ENCODE measurements around the gene ABL1. TPM values are rescaled to one million over a fixed set of nuclear protein-coding genes. Genes with fewer than 3 reads are reported as not detected.
"Not testable (repeated sequence)": the region's sequence is repeated elsewhere in the genome, so short reads cannot be mapped to it uniquely, and the experiment has no call there.

The ABL1 gene
- total RNA-seq, 2 experiments from 2014 or later, result 30.8 to 31.4 TPM

GRCh38 chr9:130847306-130848217 is 12.5 kb downstream of the ABL1 start:
- peaks cover 7% of the 10 kb centered on the region for H3K4me1 Mint-ChIP-seq
- no peaks in the 10 kb centered on the region for H3K27me3 Mint-ChIP-seq
- DNase-seq, result no peak
- H3K9me3 Mint-ChIP-seq, result no peaks in the 10 kb centered on the region
- H3K4me3 Mint-ChIP-seq, result no peak overlapping the region
- ChIA-PET POLR2A (no interaction called here), CTCF (interaction anchor here (1.7 kb wide), 1 partner anchor 14 kb away, joined by 3 read pairs; no protein-coding TSS in a partner anchor)
- no peaks in the 10 kb centered on the region for H3K36me3 Mint-ChIP-seq (ENCODE audit: low read depth)
- H3K27ac Mint-ChIP-seq, result no peak overlapping the region

- H3K27ac Mint-ChIP-seq; DNase-seq; POLR2A ChIA-PET; H3K4me1 Mint-ChIP-seq; H3K27me3 Mint-ChIP-seq; H3K36me3 Mint-ChIP-seq (ENCODE audit: low read depth); CTCF ChIA-PET; H3K9me3 Mint-ChIP-seq; H3K4me3 Mint-ChIP-seq: not testable (repeated sequence)
These were observed 13.5 kb downstream of the ABL1 start for GRCh38 chr9:130848514-130848913.

GRCh38 chr9:130849356-130849755 is 14.3 kb downstream of the ABL1 start:
- H3K9me3 Mint-ChIP-seq, result no peaks in the 10 kb centered on the region
- H3K27ac Mint-ChIP-seq, result no peak overlapping the region
- H3K4me3 Mint-ChIP-seq, result no peak overlapping the region
- no peaks in the 10 kb centered on the region for H3K27me3 Mint-ChIP-seq
- no peak for DNase-seq
- no peaks in the 10 kb centered on the region for H3K4me1 Mint-ChIP-seq
- H3K36me3 Mint-ChIP-seq (ENCODE audit: low read depth), result no peaks in the 10 kb centered on the region
- POLR2A ChIA-PET, result no interaction called here
- CTCF ChIA-PET, result interaction anchor here (2.3 kb wide), 1 partner anchor 18 kb away, joined by 6 read pairs; no protein-coding TSS in a partner anchor

- no peak overlapping the region for H3K27ac Mint-ChIP-seq
- CTCF ChIA-PET, result interaction anchor here (0.6 to 2.2 kb wide), 2 partner anchors 12 to 146 kb away, joined by 3 to 7 read pairs; no protein-coding TSS in a partner anchor
- H3K9me3 Mint-ChIP-seq, result no peaks in the 10 kb centered on the region
- H3K27me3 Mint-ChIP-seq, result no peaks in the 10 kb centered on the region
- POLR2A ChIA-PET, result no interaction called here
- no peaks in the 10 kb centered on the region for H3K36me3 Mint-ChIP-seq (ENCODE audit: low read depth)
- no peak overlapping the region for H3K4me3 Mint-ChIP-seq
- H3K4me1 Mint-ChIP-seq, result no peaks in the 10 kb centered on the region
- DNase-seq, result no peak
These were observed 17.7 kb downstream of the ABL1 start for GRCh38 chr9:130852801-130853200.

- DNase-seq, result no peak
- H3K27me3 Mint-ChIP-seq, result no peaks in the 10 kb centered on the region
- no peaks in the 10 kb centered on the region for H3K36me3 Mint-ChIP-seq (ENCODE audit: low read depth)
- H3K27ac Mint-ChIP-seq, result no peak overlapping the region
- no peaks in the 10 kb centered on the region for H3K9me3 Mint-ChIP-seq
- CTCF ChIA-PET, result interaction anchor here (1.2 to 2.2 kb wide), 2 partner anchors 10 to 16 kb away, joined by 3 to 7 read pairs; no protein-coding TSS in a partner anchor
- POLR2A ChIA-PET, result no interaction called here
- no peaks in the 10 kb centered on the region for H3K4me1 Mint-ChIP-seq
- no peak overlapping the region for H3K4me3 Mint-ChIP-seq
These were observed 19.0 kb downstream of the ABL1 start for GRCh38 chr9:130854092-130854491.

- ChIA-PET POLR2A (no interaction called here), CTCF (interaction anchor here (1.2 to 2.2 kb wide), 3 partner anchors 10 to 15 kb away, joined by 3 to 7 read pairs (median 4); no protein-coding TSS in a partner anchor)
- H3K36me3 Mint-ChIP-seq (ENCODE audit: low read depth), result no peaks in the 10 kb centered on the region
- no peaks in the 10 kb centered on the region for H3K4me1 Mint-ChIP-seq
- H3K9me3 Mint-ChIP-seq, result no peaks in the 10 kb centered on the region
- no peak overlapping the region for H3K4me3 Mint-ChIP-seq
- H3K27me3 Mint-ChIP-seq, result no peaks in the 10 kb centered on the region
- no peak for DNase-seq
- H3K27ac Mint-ChIP-seq, result no peak overlapping the region
These were observed 19.8 kb downstream of the ABL1 start for GRCh38 chr9:130854835-130855234.

- Mint-ChIP-seq H3K27ac (no peak overlapping the region), H3K27me3 (no peaks in the 10 kb centered on the region), H3K4me3 (no peak overlapping the region), H3K9me3 (no peaks in the 10 kb centered on the region), H3K4me1 (no peaks in the 10 kb centered on the region), H3K36me3 (ENCODE audit: low read depth) (no peaks in the 10 kb centered on the region)
- POLR2A ChIA-PET, result no interaction called here
- no peak for DNase-seq
- CTCF ChIA-PET, result interaction anchor here (1.1 kb wide), 1 partner anchor 9 kb away, joined by 3 read pairs; no protein-coding TSS in a partner anchor
These were observed 21.4 kb downstream of the ABL1 start for GRCh38 chr9:130856474-130856873.

GRCh38 chr9:130857864-130858738 is 23.0 kb downstream of the ABL1 start:
- H3K27ac Mint-ChIP-seq, result no peak overlapping the region
- H3K9me3 Mint-ChIP-seq, result no peaks in the 10 kb centered on the region
- H3K4me1 Mint-ChIP-seq, result no peaks in the 10 kb centered on the region
- H3K4me3 Mint-ChIP-seq, result no peak overlapping the region
- no peaks in the 10 kb centered on the region for H3K27me3 Mint-ChIP-seq
- no peaks in the 10 kb centered on the region for H3K36me3 Mint-ChIP-seq (ENCODE audit: low read depth)
- CTCF ChIA-PET, result interaction anchor here (0.6 kb wide), 1 partner anchor 196 kb away, joined by 3 read pairs; no protein-coding TSS in a partner anchor
- no peak for DNase-seq
- POLR2A ChIA-PET, result no interaction called here

GRCh38 chr9:130858739-130859705 is 24.0 kb downstream of the ABL1 start:
- no peaks in the 10 kb centered on the region for H3K27me3 Mint-ChIP-seq
- H3K4me1 Mint-ChIP-seq, result no peaks in the 10 kb centered on the region
- no peaks in the 10 kb centered on the region for H3K9me3 Mint-ChIP-seq
- H3K4me3 Mint-ChIP-seq, result no peak overlapping the region
- H3K36me3 Mint-ChIP-seq (ENCODE audit: low read depth), result no peaks in the 10 kb centered on the region
- no peak overlapping the region for H3K27ac Mint-ChIP-seq
- ChIA-PET CTCF (interaction anchor here (0.6 kb wide), 3 partner anchors 149 to 1327 kb away, joined by 3 read pairs; no protein-coding TSS in a partner anchor), POLR2A (no interaction called here)
- DNase-seq, result no peak

- H3K9me3 Mint-ChIP-seq, result no peaks in the 10 kb centered on the region
- no peak overlapping the region for H3K27ac Mint-ChIP-seq
- no peaks in the 10 kb centered on the region for H3K36me3 Mint-ChIP-seq (ENCODE audit: low read depth)
- no peak for DNase-seq
- CTCF ChIA-PET, result no interaction called here
- POLR2A ChIA-PET, result no interaction called here
- no peaks in the 10 kb centered on the region for H3K27me3 Mint-ChIP-seq
- no peak overlapping the region for H3K4me3 Mint-ChIP-seq
- H3K4me1 Mint-ChIP-seq, result no peaks in the 10 kb centered on the region
These were observed 25.6 kb downstream of the ABL1 start for GRCh38 chr9:130860458-130861316.

GRCh38 chr9:130861372-130862180 is 26.5 kb downstream of the ABL1 start:
- ChIA-PET CTCF (interaction anchor here (0.7 to 1.7 kb wide), 4 partner anchors 15 to 155 kb away, joined by 3 to 5 read pairs (median 4); no protein-coding TSS in a partner anchor), POLR2A (no interaction called here)
- Mint-ChIP-seq H3K27ac (no peak overlapping the region), H3K4me1 (no peaks in the 10 kb centered on the region), H3K36me3 (ENCODE audit: low read depth) (no peaks in the 10 kb centered on the region), H3K4me3 (no peak overlapping the region), H3K27me3 (no peaks in the 10 kb centered on the region), H3K9me3 (no peaks in the 10 kb centered on the region)
- DNase-seq, result no peak

Data from activated CD4-positive, alpha-beta memory T cell treated with anti-CD3 and anti-CD28 coated beads, Interleukin-2, amount 10 ng/mL, durations not matched to agents 7 days and 5 days (primary cell).